H1 (cell line): ENCODE data around the gene GNAO1. TPM values are rescaled to one million over a fixed set of nuclear protein-coding genes. Genes with fewer than 3 reads are reported as not detected.

Experiments
- CTCF ChIA-PET: fragments of 300-600 bp; sonication (Branson Sonifier 250); formaldehyde crosslinking; loops from one replicate; lab custom pipeline; 2021; ENCODE audit not compliant: partially characterized antibody; lab: Charles Lee
- POLR2A ChIA-PET: fragments of 300-600 bp; sonication (Branson Sonifier 250); formaldehyde crosslinking; loops from one replicate; lab custom pipeline; 2021; ENCODE audit warnings: inconsistent platforms; ENCODE audit not compliant: partially characterized antibody; lab: Charles Lee
- DNase-seq, 2 experiments: peaks; one replicate each; pipeline versions ENCODE4 v3.0.0 to v3.0.0-alpha.2; 2010 to 2022; ENCODE audit warnings: low spot score in 2 of 2, low read depth in 1 of 2, mixed read lengths in 1 of 2
- FAIRE-seq: peaks from 2 replicates; lab custom pipeline; 2011; peaks lifted over from hg19 to GRCh38; lab: Jason Lieb, UNC
- H2AFZ ChIP-seq: 2 replicates; pipeline ENCODE4 v1.8.1; 2012; ENCODE audit warnings: low read length, inconsistent platforms
- H2AK5ac ChIP-seq: 2 replicates; pipeline ENCODE4 v1.6.1; 2013; ENCODE audit warnings: low read depth, low read length
- H2BK120ac ChIP-seq: replicated peaks from 2 replicates; pipeline ENCODE3; 2013; ENCODE audit warnings: low read depth, low read length, inconsistent platforms
- H2BK12ac ChIP-seq: 2 replicates; pipeline ENCODE4 v1.6.1; 2013; ENCODE audit warnings: low read depth, low read length
- H2BK15ac ChIP-seq: 2 replicates; pipeline ENCODE4 v1.6.1; 2013; ENCODE audit warnings: low read length
- H2BK20ac ChIP-seq: 2 replicates; pipeline ENCODE4 v1.6.1; 2013; ENCODE audit warnings: low read length
- H2BK5ac ChIP-seq: 2 replicates; pipeline ENCODE4 v1.6.1; 2013; ENCODE audit warnings: low read depth, low read length
- H3K14ac ChIP-seq: 2 replicates; pipeline ENCODE4 v1.6.1; 2013; ENCODE audit warnings: inconsistent platforms; ENCODE audit not compliant: insufficient read length
- H3K18ac ChIP-seq: 2 replicates; pipeline ENCODE4 v1.6.1; 2013; ENCODE audit warnings: low read length; ENCODE audit errors: extremely low read depth
- H3K23ac ChIP-seq: 2 replicates; pipeline ENCODE4 v1.6.1; 2013; ENCODE audit warnings: inconsistent platforms; ENCODE audit not compliant: insufficient read length
- H3K23me2 ChIP-seq: 2 replicates; pipeline ENCODE4 v1.6.1; 2013; ENCODE audit warnings: low read depth, low read length
- H3K27ac ChIP-seq: 2 replicates; pipeline ENCODE4 v1.6.1; 2011; ENCODE audit warnings: low read depth, low read length, inconsistent platforms
- H3K27me3 ChIP-seq, 4 experiments: replicated peaks in 1 of 4; 1 replicate in 1 of 4; 2 replicates in 3 of 4; pipeline versions ENCODE4 v1.6.1 to v1.8.1; 2011 to 2013; ENCODE audit warnings: low read length in 3 of 4, mild to moderate bottlenecking in 3 of 4, inconsistent platforms in 2 of 4, mixed read lengths in 2 of 4, moderate library complexity in 1 of 4; ENCODE audit not compliant: control insufficient read depth in 3 of 4, insufficient read depth in 3 of 4; ENCODE audit errors: extremely low read depth in 1 of 4
- H3K36me3 ChIP-seq, 4 experiments: 2 replicates each; pipeline versions ENCODE4 v1.6.1 to v1.8.1; 2011 to 2013; ENCODE audit warnings: mild to moderate bottlenecking in 4 of 4, low read length in 3 of 4, moderate library complexity in 2 of 4, control low read depth in 1 of 4, inconsistent platforms in 1 of 4; ENCODE audit not compliant: insufficient read depth in 4 of 4, control insufficient read depth in 2 of 4
- H3K4ac ChIP-seq: replicated peaks from 2 replicates; pipeline ENCODE3; 2013; ENCODE audit warnings: low read length, low read depth, mixed read lengths, inconsistent platforms; ENCODE audit not compliant: insufficient read length
- H3K4me1 ChIP-seq, 4 experiments: replicated peaks in 1 of 4; 1 replicate in 1 of 4; 2 replicates in 3 of 4; pipeline versions ENCODE4 v1.6.1 to v1.8.1; 2011 to 2013; ENCODE audit warnings: low read length in 3 of 4, inconsistent platforms in 2 of 4, mixed read lengths in 1 of 4; ENCODE audit not compliant: insufficient read depth in 4 of 4, control insufficient read depth in 3 of 4
- H3K4me2 ChIP-seq, 2 experiments: 2 replicates each; pipeline versions ENCODE4 v1.6.1 to v1.8.1; 2011 to 2013; ENCODE audit warnings: low read depth in 2 of 2, low read length in 2 of 2, control low read depth in 1 of 2, inconsistent platforms in 1 of 2, mild to moderate bottlenecking in 1 of 2; ENCODE audit not compliant: insufficient read depth in 1 of 2
- H3K4me3 ChIP-seq, 4 experiments: fragments of 200-600, 300-600 bp in 1 of 4; sonication (generic), shearing (Covaris generic), sonication (Bioruptor Twin) in 1 of 4; 2 replicates each; pipeline versions ENCODE4 v1.5.1 to v1.8.1; 2011 to 2016; ENCODE audit warnings: low read length in 4 of 4, low read depth in 3 of 4, control low read depth in 2 of 4, inconsistent platforms in 2 of 4, mild to moderate bottlenecking in 2 of 4, mixed read lengths in 1 of 4, moderate library complexity in 1 of 4; ENCODE audit not compliant: insufficient read depth in 2 of 4; ENCODE audit errors: extremely low read depth in 1 of 4
- H3K56ac ChIP-seq: replicated peaks from 2 replicates; pipeline ENCODE3; 2013; ENCODE audit warnings: low read depth, mild to moderate bottlenecking, mixed read lengths, low read length, inconsistent platforms; ENCODE audit not compliant: insufficient read length
- H3K79me1 ChIP-seq: 2 replicates; pipeline ENCODE4 v1.6.1; 2013; ENCODE audit warnings: low read depth, low read length, control low read depth
- H3K79me2 ChIP-seq, 2 experiments: 2 replicates each; pipeline versions ENCODE4 v1.6.1 to v1.8.1; 2012 to 2013; ENCODE audit warnings: low read length in 2 of 2, mild to moderate bottlenecking in 2 of 2, inconsistent platforms in 1 of 2; ENCODE audit not compliant: insufficient read depth in 2 of 2, control insufficient read depth in 1 of 2
- H3K9ac ChIP-seq, 4 experiments: replicated peaks in 1 of 4; 1 replicate in 1 of 4; 2 replicates in 3 of 4; pipeline versions ENCODE4 v1.6.1 to v1.8.1; 2011 to 2013; ENCODE audit warnings: low read depth in 3 of 4, low read length in 3 of 4, control low read depth in 2 of 4, mild to moderate bottlenecking in 2 of 4, moderate library complexity in 2 of 4, inconsistent platforms in 1 of 4; ENCODE audit errors: extremely low read depth in 1 of 4
- H3K9me3 ChIP-seq, 2 experiments: 2 replicates each; pipeline versions ENCODE4 v1.6.1 to v1.8.1; 2012 to 2013; ENCODE audit warnings: mild to moderate bottlenecking in 2 of 2, moderate library complexity in 2 of 2, control low read depth in 1 of 2, inconsistent platforms in 1 of 2, low read depth in 1 of 2, low read length in 1 of 2, mixed read lengths in 1 of 2; ENCODE audit not compliant: insufficient read depth in 2 of 2
- H4K20me1 ChIP-seq, 2 experiments: replicated peaks in 1 of 2; 2 replicates each; pipeline versions ENCODE3 to v1.8.1; 2011 to 2013; ENCODE audit warnings: inconsistent platforms in 2 of 2, low read length in 2 of 2, mild to moderate bottlenecking in 1 of 2; ENCODE audit not compliant: insufficient read depth in 2 of 2, control insufficient read depth in 1 of 2
- H4K5ac ChIP-seq: 2 replicates; pipeline ENCODE4 v1.6.1; 2013; ENCODE audit warnings: low read length, low read depth, mixed read lengths, inconsistent platforms; ENCODE audit not compliant: insufficient read length
- H4K8ac ChIP-seq: 2 replicates; pipeline ENCODE4 v1.8.0; 2013; ENCODE audit warnings: mild to moderate bottlenecking, moderate library complexity, low read length, inconsistent platforms; ENCODE audit not compliant: insufficient read depth; ENCODE audit errors: extremely low read depth
- H4K91ac ChIP-seq: replicated peaks from 2 replicates; pipeline ENCODE3; 2013; ENCODE audit warnings: low read length, mixed read lengths, inconsistent platforms; ENCODE audit not compliant: insufficient read length
- JUN ChIP-seq: IDR thresholded peaks from 2 replicates; pipeline ENCODE4 v1.6.1; 2011; ENCODE audit warnings: low read depth, mild to moderate bottlenecking, improper control_type of control experiment, low read length
- SIN3A ChIP-seq, 2 experiments: IDR thresholded peaks in 1 of 2; conservative IDR thresholded peaks in 1 of 2; 2 replicates each; pipeline ENCODE4 v1.6.1; 2011 to 2012; ENCODE audit warnings: low read length in 2 of 2, improper control_type of control experiment in 1 of 2, low read depth in 1 of 2, mild to moderate bottlenecking in 1 of 2
- WGBS, 2 experiments: shearing (Covaris generic) in 1 of 2; methylation state at CpG; one replicate each; pipeline versions ENCODE4 v1.1.6 to v1.1.7; 2013 to 2015; ENCODE audit warnings: low lambda C conversion rate in 2 of 2, mixed read lengths in 2 of 2, inconsistent platforms in 1 of 2, low coverage in 1 of 2, missing lambda C conversion rate in 1 of 2; ENCODE audit not compliant: insufficient replicate concordance in 2 of 2, insufficient coverage in 1 of 2, insufficient read length in 1 of 2; ENCODE audit errors: extremely low coverage in 1 of 2, missing lambda C conversion rate in 1 of 2; 5-methylcytosine and 5-hydroxymethylcytosine counted together
- polyA plus RNA-seq, 7 experiments: library from polyadenylated mRNA; depleted of rRNA in 3 of 7; stranded (reverse) in 5 of 7; unstranded in 2 of 7; fragments of >200 nt in 5 of 7; fragments of 200-250 nt in 2 of 7; gene quantifications; 1 replicate in 5 of 7; 2 replicates in 1 of 7; 4 replicates in 1 of 7; pipeline versions ENCODE4 v1.2.1 to v1.2.3, GENCODE V29; 2011 to 2013; ENCODE audit warnings: missing spikeins in 2 of 7, mixed read lengths in 2 of 7
- total RNA-seq: library from RNA; stranded (reverse); fragmentation: NEBNext Ultra II Directional; extraction: Animal tissue kit (Norgen Biotek cat#: 25700); gene quantifications from 2 replicates; pipeline ENCODE4 v1.2.1, GENCODE V29; 2021

GNAO1 gene
- total and polyA plus RNA-seq, 2 of the 8 experiments (the other 6 are each of a cell fraction or from before 2014, with no cell fraction given) = 6.7 to 34.4 TPM

- H4K5ac ChIP-seq = peak overlapping the region; percentile 18
- H2BK120ac ChIP-seq = no peak overlapping the region
- peaks cover 4 to 8% of the 10 kb centered on the region in 2 experiments for H4K20me1 ChIP-seq
- H3K9me3 ChIP-seq = no peaks in the 10 kb centered on the region
- ChIA-PET CTCF (interaction anchor here (0.8 to 1.3 kb wide), 2 partner anchors 23 to 103 kb away, joined by 3 read pairs; no protein-coding TSS in a partner anchor), POLR2A (interaction anchor here (0.6 to 1.9 kb wide), 7 partner anchors 12 to 693 kb away, joined by 3 to 4 read pairs (median 4); no protein-coding TSS in a partner anchor)
- peaks cover 0 to 31% (median 17%) of the 10 kb centered on the region in 4 experiments; a peak in 6 of 7 replicates for H3K27me3 ChIP-seq
- no peak overlapping the region for H4K91ac ChIP-seq
- no peak overlapping the region for H3K23ac ChIP-seq
- H4K8ac ChIP-seq = peak overlapping the region; percentile 19; the same call in 1 of the 2 replicates
- peak overlapping the region; percentile 48; the same call in 1 of the 2 replicates for H3K18ac ChIP-seq
- no peak overlapping the region for H2AK5ac ChIP-seq
- peaks cover 0 to 12% (median 7%) of the 10 kb centered on the region in 4 experiments; a peak in 6 of 7 replicates for H3K4me1 ChIP-seq
- no peak overlapping the region for H2BK20ac ChIP-seq
- H3K79me2 ChIP-seq = peaks cover 0 to 17% of the 10 kb centered on the region in 2 experiments; a peak in 2 of 4 replicates
- peak overlapping the region; percentile 8; the same call in 1 of the 2 replicates for H2AFZ ChIP-seq
- H3K79me1 ChIP-seq = peaks cover 5% of the 10 kb centered on the region; the same call in 1 of the 2 replicates
- peaks cover 17% of the 10 kb centered on the region; the same call in 1 of the 2 replicates for H3K23me2 ChIP-seq
- H3K4me2 ChIP-seq = peak overlapping the region; percentile 87 to 94
- 2% methylated on average over 16 of the region's 50 CpGs; no CpG with 5 or more reads in 1 of the 2 experiments for WGBS, 2 experiments
- H2BK5ac ChIP-seq = no peak overlapping the region
- H3K4me3 ChIP-seq = peak overlapping the region; percentile 69 to 92 (median 80)
- H3K27ac ChIP-seq = no peak overlapping the region
- H3K14ac ChIP-seq = no peak overlapping the region
- H3K56ac ChIP-seq = no peak overlapping the region
- no peak overlapping the region for H2BK15ac ChIP-seq
- peak in 1 of 2 experiments; percentile 75 for DNase-seq
- H3K36me3 ChIP-seq = no peaks in the 10 kb centered on the region
- H3K9ac ChIP-seq = peak overlapping the region in 2 of 4 experiments; percentile 6 to 34; a peak in 3 of 7 replicates
- no peak for FAIRE-seq
- H2BK12ac ChIP-seq = peak overlapping the region; percentile 60; the same call in 1 of the 2 replicates
- no peak overlapping the region for H3K4ac ChIP-seq
- no peak for TF ChIP-seq JUN
- TF ChIP-seq SIN3A (conservative IDR thresholded peaks at IDR 0.05 in 1 of 2, IDR thresholded peaks at IDR 0.05 in 1 of 2; ENCODE audit: low read depth in 1 of 2, low read length in 2 of 2) = no peak
These were observed 573 bp upstream of the GNAO1 start for GRCh38 chr16:56190677-56191155.
